Keratinocyte (primary cell): ENCODE data around the gene ALDOA. TPM values are rescaled to one million over a fixed set of nuclear protein-coding genes. Genes with fewer than 3 reads are reported as not detected.

Source experiments
- DNase-seq: peaks from one replicate; pipeline ENCODE4 v3.0.0-alpha.2; 2011; ENCODE audit warnings: low read depth, missing footprints, low spot score
- FAIRE-seq: peaks from 2 replicates; lab custom pipeline; 2011; peaks lifted over from hg19 to GRCh38; lab: Jason Lieb, UNC
- H2AFZ ChIP-seq: 2 replicates; pipeline ENCODE4 v1.6.0; 2012; ENCODE audit warnings: low read length, control low read depth, inconsistent platforms; ENCODE audit not compliant: control insufficient read depth
- H3K27ac ChIP-seq: 2 replicates; pipeline ENCODE4 v1.5.1; 2011; ENCODE audit warnings: low read length; ENCODE audit not compliant: control insufficient read depth, insufficient read depth
- H3K27me3 ChIP-seq: 3 replicates; pipeline ENCODE4 v1.6.0; 2011; ENCODE audit warnings: low read length; ENCODE audit not compliant: control insufficient read depth, insufficient read depth; ENCODE audit errors: extremely low read depth
- H3K36me3 ChIP-seq, 2 experiments: 2 replicates in 1 of 2; 3 replicates in 1 of 2; pipeline ENCODE4 v1.5.1; 2011; ENCODE audit warnings: low read length in 2 of 2, mild to moderate bottlenecking in 1 of 2; ENCODE audit not compliant: control insufficient read depth in 2 of 2, insufficient read depth in 2 of 2; ENCODE audit errors: extremely low read depth in 1 of 2
- H3K4me1 ChIP-seq: 3 replicates; pipeline ENCODE4 v1.5.1; 2011; ENCODE audit warnings: low read length; ENCODE audit not compliant: control insufficient read depth, insufficient read depth; ENCODE audit errors: extremely low read depth
- H3K4me2 ChIP-seq: 3 replicates; pipeline ENCODE4 v1.6.0; 2011; ENCODE audit warnings: low read depth, low read length; ENCODE audit not compliant: control insufficient read depth, insufficient read depth; ENCODE audit errors: extremely low read depth
- H3K4me3 ChIP-seq, 3 experiments: fragments of 200-600 bp in 1 of 3; sonication (generic) in 1 of 3; 2 replicates in 2 of 3; 3 replicates in 1 of 3; pipeline ENCODE4 v1.5.1; 2011 to 2016; ENCODE audit warnings: low read length in 3 of 3, mild to moderate bottlenecking in 3 of 3, control low read depth in 2 of 3, inconsistent platforms in 1 of 3, low read depth in 1 of 3, mixed read lengths in 1 of 3, mixed run types in 1 of 3, moderate library complexity in 1 of 3; ENCODE audit not compliant: control insufficient read depth in 2 of 3, insufficient read depth in 2 of 3; ENCODE audit errors: extremely low read depth in 1 of 3
- H3K79me2 ChIP-seq: 2 replicates; pipeline ENCODE4 v1.6.0; 2012; ENCODE audit warnings: low read length; ENCODE audit not compliant: control insufficient read depth, insufficient read depth
- H3K9ac ChIP-seq: 3 replicates; pipeline ENCODE4 v1.6.0; 2011; ENCODE audit warnings: low read length; ENCODE audit not compliant: control insufficient read depth, insufficient read depth; ENCODE audit errors: extremely low read depth
- H3K9me1 ChIP-seq: 3 replicates; pipeline ENCODE4 v1.6.0; 2011; ENCODE audit warnings: low read length; ENCODE audit not compliant: control insufficient read depth, insufficient read depth; ENCODE audit errors: extremely low read depth
- H3K9me3 ChIP-seq: 2 replicates; pipeline ENCODE4 v1.5.1; 2012; ENCODE audit warnings: low read depth, low read length; ENCODE audit not compliant: control insufficient read depth
- H4K20me1 ChIP-seq: 3 replicates; pipeline ENCODE4 v1.6.0; 2011; ENCODE audit warnings: low read length; ENCODE audit not compliant: control insufficient read depth, insufficient read depth; ENCODE audit errors: extremely low read depth
- CTCF ChIP-seq, 3 experiments: IDR thresholded peaks in 1 of 3; conservative IDR thresholded peaks in 1 of 3; optimal IDR thresholded peaks in 1 of 3; 2 replicates in 2 of 3; 3 replicates in 1 of 3; pipeline versions ENCODE3 to v1.5.1; 2011; ENCODE audit warnings: low read length in 3 of 3, mild to moderate bottlenecking in 3 of 3, moderate library complexity in 2 of 3, control low read depth in 1 of 3, inconsistent platforms in 1 of 3; ENCODE audit not compliant: insufficient read depth in 2 of 3; ENCODE audit errors: extremely low read depth in 1 of 3
- EZH2 ChIP-seq: IDR thresholded peaks from one replicate; pipeline ENCODE4 v1.6.1; 2012; ENCODE audit warnings: inconsistent platforms, mild to moderate bottlenecking, low read length, moderate library complexity
- dilution Hi-C: fragments of 300-500 bp; cut with MboI; formaldehyde crosslinking; loops from one replicate; pipeline ENCODE4 v1.7.0; 2020; ENCODE audit warnings: low sequenced_read_pairs; ENCODE audit not compliant: extremely low pct_ligation_motif_present
- polyA plus RNA-seq, 5 experiments: library from polyadenylated mRNA; depleted of rRNA in 3 of 5; stranded (reverse) in 3 of 5; stranded (forward) in 1 of 5; unstranded in 1 of 5; fragments of >200 nt; gene quantifications; 1 replicate in 1 of 5; 2 replicates in 3 of 5; 3 replicates in 1 of 5; pipeline versions ENCODE4 v1.2.1 to v1.2.3, GENCODE V29; 2011 to 2012; ENCODE audit warnings: missing spikeins in 2 of 5, low read depth in 1 of 5, low replicate concordance in 1 of 5

ALDOA gene
- polyA plus RNA-seq, 1 donor (not counting 4 experiments of a cell fraction or from before 2014, with no cell fraction given), result 800 TPM

DNA sequence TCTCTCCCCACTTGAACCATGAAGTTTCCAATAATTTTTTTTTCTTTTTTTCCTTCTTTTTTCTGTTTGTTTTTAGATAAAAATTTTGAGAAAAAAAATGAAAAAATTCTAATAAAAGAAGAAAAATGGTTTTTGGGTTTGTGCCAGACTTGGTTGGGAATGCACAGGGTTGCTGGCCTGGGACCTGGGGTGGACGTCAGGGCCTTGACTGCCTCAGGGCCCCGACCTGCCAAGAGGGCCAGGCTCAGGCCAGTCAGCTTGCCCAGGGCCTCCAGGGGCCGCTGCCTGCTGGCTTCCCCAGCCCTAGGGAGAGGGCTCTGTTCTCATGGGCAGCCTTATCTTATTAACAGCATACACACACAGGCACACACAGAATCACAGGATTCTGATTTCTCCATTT, 19.7 kb downstream of the ALDOA start:
- Histone ChIP-seq H3K36me3 (peaks cover 31 to 37% of the 10 kb centered on the region in 2 experiments), H3K4me2 (no peak overlapping the region), H2AFZ (no peak overlapping the region), H3K9me3 (no peaks in the 10 kb centered on the region), H3K4me1 (peaks cover 16% of the 10 kb centered on the region), H3K79me2 (peaks cover 11% of the 10 kb centered on the region), H3K9ac (no peak overlapping the region), H3K4me3 (no peak overlapping the region), H3K27me3 (no peaks in the 10 kb centered on the region), H4K20me1 (peaks cover 2% of the 10 kb centered on the region), H3K9me1 (no peaks in the 10 kb centered on the region), H3K27ac (no peak overlapping the region)
- DNase-seq (no peak), FAIRE-seq (no peak)
- dilution Hi-C loops, result no loop called here
- TF ChIP-seq EZH2 (no peak), CTCF (optimal IDR thresholded peaks at IDR 0.05 in 1 of 3, IDR thresholded peaks at IDR 0.05 in 1 of 3, conservative IDR thresholded peaks at IDR 0.05 in 1 of 3; ENCODE audit: extremely low read depth in 1 of 3, insufficient read depth in 2 of 3, low read length in 3 of 3) (no peak)

DNA sequence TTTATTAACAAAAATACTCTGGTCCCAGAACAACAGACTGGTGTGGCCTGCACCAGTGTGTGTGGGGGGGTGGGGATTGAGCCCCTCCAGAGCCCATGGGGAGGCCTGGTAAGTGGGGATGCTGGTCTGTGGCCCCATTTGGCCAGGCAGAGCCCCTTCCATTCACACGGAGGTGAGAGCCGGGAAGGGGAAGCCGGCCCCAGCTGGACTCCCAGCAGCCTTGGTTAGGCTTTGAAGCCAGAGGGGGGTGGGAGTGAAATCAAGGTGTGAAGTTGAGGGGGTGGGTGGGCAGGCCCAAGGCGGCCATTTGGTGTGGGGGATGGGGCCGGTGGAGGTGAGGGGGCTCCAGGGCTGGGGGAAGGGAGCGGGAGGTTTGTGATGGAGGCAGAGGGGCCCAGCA, 20.3 kb downstream of the ALDOA start:
- H4K20me1 ChIP-seq, result no peaks in the 10 kb centered on the region
- H3K9me3 ChIP-seq, result no peaks in the 10 kb centered on the region
- TF ChIP-seq EZH2, result no peak
- TF ChIP-seq CTCF (optimal IDR thresholded peaks at IDR 0.05 in 1 of 3, IDR thresholded peaks at IDR 0.05 in 1 of 3, conservative IDR thresholded peaks at IDR 0.05 in 1 of 3; ENCODE audit: extremely low read depth in 1 of 3, insufficient read depth in 2 of 3, low read length in 3 of 3), result no peak
- H3K9ac ChIP-seq, result no peak overlapping the region
- no peak overlapping the region for H3K4me3 ChIP-seq
- H3K4me2 ChIP-seq, result no peak overlapping the region
- peaks cover 22% of the 10 kb centered on the region for H3K4me1 ChIP-seq
- H3K27ac ChIP-seq, result no peak overlapping the region
- FAIRE-seq (no peak), DNase-seq (no peak)
- dilution Hi-C loops, result no loop called here
- no peaks in the 10 kb centered on the region for H3K27me3 ChIP-seq
- no peaks in the 10 kb centered on the region for H3K9me1 ChIP-seq
- peaks cover 29 to 33% of the 10 kb centered on the region in 2 experiments for H3K36me3 ChIP-seq
- H3K79me2 ChIP-seq, result peaks cover 9% of the 10 kb centered on the region
- H2AFZ ChIP-seq, result no peak overlapping the region
